GM12878 (cell line): ENCODE results near the gene TMEM138. TPM values are rescaled to one million over a fixed set of nuclear protein-coding genes. Genes with fewer than 3 reads are reported as not detected.

Source experiments
- E2F8 ChIP-seq: fragments of 450-650 bp; IDR thresholded peaks from 2 replicates; pipeline ENCODE4 v1.6.1; 2018; ENCODE audit warnings: mild to moderate bottlenecking, low read depth, moderate library complexity; ENCODE audit not compliant: partially characterized antibody
- ESRRA ChIP-seq: IDR thresholded peaks from 2 replicates; pipeline ENCODE4 v1.6.1; 2012; ENCODE audit warnings: mild to moderate bottlenecking, low read length, improper control_type of control experiment
- PBX3 ChIP-seq: IDR thresholded peaks from 2 replicates; pipeline ENCODE4 v1.6.1; 2011; ENCODE audit warnings: mild to moderate bottlenecking, low read depth, low read length, moderate library complexity; ENCODE audit not compliant: insufficient replicate concordance
- ZSCAN29 ChIP-seq: fragments of 450-650 bp; IDR thresholded peaks from 2 replicates; pipeline ENCODE4 v1.6.1; 2017; ENCODE audit warnings: mild to moderate bottlenecking, moderate library complexity
- polyA plus RNA-seq, 11 experiments: library from polyadenylated mRNA; depleted of rRNA in 4 of 11; unstranded in 6 of 11; stranded (reverse) in 5 of 11; fragments of >200 nt; fragmentation: Nextera tagmentation in 4 of 11; fragmentation: Illumina TruSeq in 1 of 11; extraction: Ambion mirVana in 4 of 11; extraction: Trizol in 1 of 11; gene quantifications; 1 replicate in 1 of 11; 2 replicates in 10 of 11; pipeline versions ENCODE4 v1.2.1 to v1.2.3, GENCODE V29; 2011 to 2016; ENCODE audit warnings: inconsistent platforms in 2 of 11, missing spikeins in 2 of 11, low read depth in 1 of 11
- total RNA-seq, 4 experiments: library from RNA; depleted of rRNA in 3 of 4; stranded (reverse); fragments of >200 nt in 3 of 4; fragmentation: Illumina TruSeq in 1 of 4; extraction: Trizol in 1 of 4; gene quantifications; 2 replicates each; pipeline versions ENCODE4 v1.2.1 to v1.2.3, GENCODE V29; 2013 to 2021
- TF ChIP-seq, protein P1 (sequence below): IDR thresholded peaks from 2 replicates; pipeline ENCODE4 v1.6.1; 2012; ENCODE audit warnings: improper control_type of control experiment, low read depth, low read length; ENCODE audit not compliant: insufficient replicate concordance
- TF ChIP-seq, protein P2 (sequence below): fragments of 150-350 bp; IDR thresholded peaks from 2 replicates; pipeline ENCODE4 v1.6.1; 2016; ENCODE audit warnings: low read depth, low read length

The TMEM138 gene
- total and polyA plus RNA-seq, 10 of the 15 experiments (the other 5 are each of a cell fraction or from before 2014, with no cell fraction given): 28.5 to 116 (median 73.4) TPM

DNA sequence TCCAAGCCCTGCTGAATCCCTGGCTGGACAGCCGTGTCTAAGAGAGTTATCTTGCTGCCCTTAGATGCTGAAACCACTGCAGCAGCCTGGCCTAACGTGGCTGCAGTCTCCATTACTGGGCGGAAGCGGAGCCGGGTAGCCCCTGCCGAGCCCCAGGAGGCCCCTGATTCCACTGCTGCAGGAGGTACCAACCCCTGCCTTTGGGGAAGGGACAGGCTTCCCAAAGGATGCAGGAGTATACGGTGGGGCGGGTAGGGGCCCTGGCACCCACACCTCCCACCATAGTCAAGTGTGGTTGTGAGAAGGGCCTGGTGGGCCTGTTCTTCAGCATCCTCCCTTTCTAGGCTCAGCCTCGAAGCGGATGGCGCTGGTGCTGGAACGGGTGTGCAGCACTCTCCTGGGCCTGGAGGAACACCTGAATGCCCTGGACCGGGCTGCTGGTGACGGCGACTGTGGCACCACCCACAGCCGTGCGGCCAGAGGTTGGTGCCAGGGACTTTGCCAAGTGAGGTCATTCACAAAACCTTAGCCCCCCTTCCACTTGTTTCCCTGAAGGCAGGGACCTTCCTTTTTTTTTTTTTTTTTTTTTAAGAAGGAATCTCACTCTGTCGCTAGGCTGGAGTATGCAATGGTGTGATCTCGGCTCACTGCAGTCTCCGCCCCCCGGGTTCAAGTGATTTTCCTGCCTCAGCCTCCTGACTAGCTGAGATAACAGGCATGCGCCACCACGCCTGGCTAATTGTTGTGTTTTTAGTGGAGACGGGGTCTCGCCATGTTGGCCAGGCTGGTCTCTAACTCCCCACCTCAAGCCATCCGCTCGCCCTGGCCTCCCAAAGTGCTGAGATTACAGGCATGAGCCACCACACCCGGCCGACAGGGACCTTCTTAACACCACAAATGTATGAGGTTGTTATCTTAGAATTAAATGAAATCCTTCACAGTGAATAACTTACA, 18.1 kb upstream of the TMEM138 start (continued):
- no peak for TF ChIP-seq PBX3
- TF ChIP-seq, protein P1, sequence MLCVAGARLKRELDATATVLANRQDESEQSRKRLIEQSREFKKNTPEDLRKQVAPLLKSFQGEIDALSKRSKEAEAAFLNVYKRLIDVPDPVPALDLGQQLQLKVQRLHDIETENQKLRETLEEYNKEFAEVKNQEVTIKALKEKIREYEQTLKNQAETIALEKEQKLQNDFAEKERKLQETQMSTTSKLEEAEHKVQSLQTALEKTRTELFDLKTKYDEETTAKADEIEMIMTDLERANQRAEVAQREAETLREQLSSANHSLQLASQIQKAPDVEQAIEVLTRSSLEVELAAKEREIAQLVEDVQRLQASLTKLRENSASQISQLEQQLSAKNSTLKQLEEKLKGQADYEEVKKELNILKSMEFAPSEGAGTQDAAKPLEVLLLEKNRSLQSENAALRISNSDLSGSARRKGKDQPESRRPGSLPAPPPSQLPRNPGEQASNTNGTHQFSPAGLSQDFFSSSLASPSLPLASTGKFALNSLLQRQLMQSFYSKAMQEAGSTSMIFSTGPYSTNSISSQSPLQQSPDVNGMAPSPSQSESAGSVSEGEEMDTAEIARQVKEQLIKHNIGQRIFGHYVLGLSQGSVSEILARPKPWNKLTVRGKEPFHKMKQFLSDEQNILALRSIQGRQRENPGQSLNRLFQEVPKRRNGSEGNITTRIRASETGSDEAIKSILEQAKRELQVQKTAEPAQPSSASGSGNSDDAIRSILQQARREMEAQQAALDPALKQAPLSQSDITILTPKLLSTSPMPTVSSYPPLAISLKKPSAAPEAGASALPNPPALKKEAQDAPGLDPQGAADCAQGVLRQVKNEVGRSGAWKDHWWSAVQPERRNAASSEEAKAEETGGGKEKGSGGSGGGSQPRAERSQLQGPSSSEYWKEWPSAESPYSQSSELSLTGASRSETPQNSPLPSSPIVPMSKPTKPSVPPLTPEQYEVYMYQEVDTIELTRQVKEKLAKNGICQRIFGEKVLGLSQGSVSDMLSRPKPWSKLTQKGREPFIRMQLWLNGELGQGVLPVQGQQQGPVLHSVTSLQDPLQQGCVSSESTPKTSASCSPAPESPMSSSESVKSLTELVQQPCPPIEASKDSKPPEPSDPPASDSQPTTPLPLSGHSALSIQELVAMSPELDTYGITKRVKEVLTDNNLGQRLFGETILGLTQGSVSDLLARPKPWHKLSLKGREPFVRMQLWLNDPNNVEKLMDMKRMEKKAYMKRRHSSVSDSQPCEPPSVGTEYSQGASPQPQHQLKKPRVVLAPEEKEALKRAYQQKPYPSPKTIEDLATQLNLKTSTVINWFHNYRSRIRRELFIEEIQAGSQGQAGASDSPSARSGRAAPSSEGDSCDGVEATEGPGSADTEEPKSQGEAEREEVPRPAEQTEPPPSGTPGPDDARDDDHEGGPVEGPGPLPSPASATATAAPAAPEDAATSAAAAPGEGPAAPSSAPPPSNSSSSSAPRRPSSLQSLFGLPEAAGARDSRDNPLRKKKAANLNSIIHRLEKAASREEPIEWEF: no peak
- TF ChIP-seq E2F8: no peak
- no peak for TF ChIP-seq ESRRA
- TF ChIP-seq, protein P2, sequence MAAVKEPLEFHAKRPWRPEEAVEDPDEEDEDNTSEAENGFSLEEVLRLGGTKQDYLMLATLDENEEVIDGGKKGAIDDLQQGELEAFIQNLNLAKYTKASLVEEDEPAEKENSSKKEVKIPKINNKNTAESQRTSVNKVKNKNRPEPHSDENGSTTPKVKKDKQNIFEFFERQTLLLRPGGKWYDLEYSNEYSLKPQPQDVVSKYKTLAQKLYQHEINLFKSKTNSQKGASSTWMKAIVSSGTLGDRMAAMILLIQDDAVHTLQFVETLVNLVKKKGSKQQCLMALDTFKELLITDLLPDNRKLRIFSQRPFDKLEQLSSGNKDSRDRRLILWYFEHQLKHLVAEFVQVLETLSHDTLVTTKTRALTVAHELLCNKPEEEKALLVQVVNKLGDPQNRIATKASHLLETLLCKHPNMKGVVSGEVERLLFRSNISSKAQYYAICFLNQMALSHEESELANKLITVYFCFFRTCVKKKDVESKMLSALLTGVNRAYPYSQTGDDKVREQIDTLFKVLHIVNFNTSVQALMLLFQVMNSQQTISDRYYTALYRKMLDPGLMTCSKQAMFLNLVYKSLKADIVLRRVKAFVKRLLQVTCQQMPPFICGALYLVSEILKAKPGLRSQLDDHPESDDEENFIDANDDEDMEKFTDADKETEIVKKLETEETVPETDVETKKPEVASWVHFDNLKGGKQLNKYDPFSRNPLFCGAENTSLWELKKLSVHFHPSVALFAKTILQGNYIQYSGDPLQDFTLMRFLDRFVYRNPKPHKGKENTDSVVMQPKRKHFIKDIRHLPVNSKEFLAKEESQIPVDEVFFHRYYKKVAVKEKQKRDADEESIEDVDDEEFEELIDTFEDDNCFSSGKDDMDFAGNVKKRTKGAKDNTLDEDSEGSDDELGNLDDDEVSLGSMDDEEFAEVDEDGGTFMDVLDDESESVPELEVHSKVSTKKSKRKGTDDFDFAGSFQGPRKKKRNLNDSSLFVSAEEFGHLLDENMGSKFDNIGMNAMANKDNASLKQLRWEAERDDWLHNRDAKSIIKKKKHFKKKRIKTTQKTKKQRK: no peak
- TF ChIP-seq ZSCAN29: no peak
